ENCODE measurements around the gene TBC1D4.

DNA sequence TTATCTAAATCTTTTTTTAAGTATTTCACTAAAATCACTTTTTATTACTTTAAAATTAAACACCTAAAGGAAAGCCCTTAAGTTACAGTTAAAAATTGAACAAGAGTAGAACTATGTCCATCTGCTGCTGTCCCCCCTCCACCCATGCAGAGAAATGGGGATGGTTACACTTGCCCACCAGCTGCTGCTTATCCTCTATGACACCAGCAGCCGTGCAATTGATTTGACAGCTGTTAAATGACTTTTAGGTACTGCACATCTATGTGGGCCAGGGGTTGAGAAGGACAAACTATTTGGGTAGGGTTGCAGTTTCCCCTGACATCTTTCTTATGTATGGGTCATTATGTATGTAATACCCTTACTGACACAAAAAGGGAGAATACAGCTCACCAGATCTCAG lies 77.2 kb downstream of the TBC1D4 start:
- TF ChIP-seq, protein P1, sequence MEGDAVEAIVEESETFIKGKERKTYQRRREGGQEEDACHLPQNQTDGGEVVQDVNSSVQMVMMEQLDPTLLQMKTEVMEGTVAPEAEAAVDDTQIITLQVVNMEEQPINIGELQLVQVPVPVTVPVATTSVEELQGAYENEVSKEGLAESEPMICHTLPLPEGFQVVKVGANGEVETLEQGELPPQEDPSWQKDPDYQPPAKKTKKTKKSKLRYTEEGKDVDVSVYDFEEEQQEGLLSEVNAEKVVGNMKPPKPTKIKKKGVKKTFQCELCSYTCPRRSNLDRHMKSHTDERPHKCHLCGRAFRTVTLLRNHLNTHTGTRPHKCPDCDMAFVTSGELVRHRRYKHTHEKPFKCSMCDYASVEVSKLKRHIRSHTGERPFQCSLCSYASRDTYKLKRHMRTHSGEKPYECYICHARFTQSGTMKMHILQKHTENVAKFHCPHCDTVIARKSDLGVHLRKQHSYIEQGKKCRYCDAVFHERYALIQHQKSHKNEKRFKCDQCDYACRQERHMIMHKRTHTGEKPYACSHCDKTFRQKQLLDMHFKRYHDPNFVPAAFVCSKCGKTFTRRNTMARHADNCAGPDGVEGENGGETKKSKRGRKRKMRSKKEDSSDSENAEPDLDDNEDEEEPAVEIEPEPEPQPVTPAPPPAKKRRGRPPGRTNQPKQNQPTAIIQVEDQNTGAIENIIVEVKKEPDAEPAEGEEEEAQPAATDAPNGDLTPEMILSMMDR (conservative IDR thresholded peaks at IDR 0.05; ENCODE audit: low read length), result no peak
- TF ChIP-seq EZH2phosphoT487 (IDR thresholded peaks at IDR 0.05; ENCODE audit: borderline replicate concordance), result no peak
